Skeletal muscle cell (primary cell): ENCODE measurements around the gene DPYSL5.
"Not testable (repeated sequence)": the region's sequence is repeated elsewhere in the genome, so short reads cannot be mapped to it uniquely, and the experiment has no call there.

Experiments
- DNase-seq: peaks from one replicate; pipeline ENCODE4 v3.0.0-alpha.2; 2010; ENCODE audit warnings: low read depth
- H3K4me3 ChIP-seq: 2 replicates; pipeline ENCODE4 v1.5.1; 2011; ENCODE audit warnings: low read depth, mild to moderate bottlenecking, control low read depth, low read length, moderate library complexity

DPYSL5 gene

GRCh38 chr2:26917135-26917836 lies 69.4 kb downstream of the DPYSL5 start:
- no peak for DNase-seq
- no peak overlapping the region for H3K4me3 ChIP-seq

GRCh38 chr2:26921323-26921722 lies 73.4 kb downstream of the DPYSL5 start:
- DNase-seq, result no peak
- H3K4me3 ChIP-seq, result no peak overlapping the region

- no peak for DNase-seq
- no peak overlapping the region for H3K4me3 ChIP-seq
Measured at GRCh38 chr2:26922405-26923188, 74.7 kb downstream of the DPYSL5 start.

DNA sequence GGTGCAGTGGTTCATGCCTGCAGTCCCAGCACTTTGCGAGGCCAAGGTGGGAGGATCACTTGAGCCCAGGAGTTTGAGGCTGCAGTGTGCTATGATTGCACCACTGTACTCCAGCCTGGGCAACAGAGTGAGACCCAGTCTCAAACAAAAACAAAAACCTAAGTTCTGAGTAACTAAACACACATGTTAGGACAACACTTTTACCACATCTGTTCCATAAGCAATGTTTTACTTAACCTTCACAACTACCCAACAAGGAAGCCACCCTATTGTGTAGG lies 75.2 kb downstream of the DPYSL5 start:
- not testable (repeated sequence) for DNase-seq

GRCh38 chr2:26924731-26925099 lies 76.8 kb downstream of the DPYSL5 start:
- no peak for DNase-seq
- H3K4me3 ChIP-seq, result no peak overlapping the region

More for the DNA sequence above, 75.2 kb downstream of the DPYSL5 start:
- not testable (repeated sequence) for H3K4me3 ChIP-seq

DNA sequence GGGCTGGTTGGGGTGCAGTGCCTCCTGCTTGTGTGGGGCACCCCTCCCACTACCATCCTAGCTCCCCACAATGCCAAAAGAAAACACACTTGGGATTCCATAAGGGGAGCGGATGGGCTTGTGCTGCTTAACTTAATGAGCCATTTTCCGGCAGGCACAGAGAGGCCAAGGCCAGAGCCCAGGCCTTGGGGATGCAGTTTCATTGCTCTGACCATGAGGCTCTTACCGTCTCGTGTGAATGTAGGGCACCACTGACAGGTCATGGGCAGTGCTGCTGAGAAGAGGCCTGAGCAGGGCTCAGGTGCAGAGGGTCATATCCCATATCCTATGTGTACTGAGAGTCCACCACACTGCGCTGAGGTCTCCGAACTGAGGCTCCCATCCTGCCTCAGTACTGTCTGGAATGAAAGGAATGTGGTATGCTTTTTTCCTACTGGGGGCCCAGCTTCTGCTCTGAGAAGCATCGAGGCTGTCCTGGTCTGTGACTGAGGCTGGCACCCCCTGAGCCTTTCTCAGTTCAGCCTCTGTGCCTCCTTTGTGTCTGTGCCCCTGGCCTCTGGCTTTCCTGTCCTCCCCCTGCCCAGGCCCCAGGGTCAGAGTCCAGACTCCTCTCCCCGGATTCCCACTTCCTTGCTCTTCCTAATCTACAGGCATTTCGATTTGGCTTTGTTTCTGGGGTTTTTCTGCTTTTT lies 77.3 kb downstream of the DPYSL5 start:
- no peak overlapping the region for H3K4me3 ChIP-seq
- no peak for DNase-seq

DNA sequence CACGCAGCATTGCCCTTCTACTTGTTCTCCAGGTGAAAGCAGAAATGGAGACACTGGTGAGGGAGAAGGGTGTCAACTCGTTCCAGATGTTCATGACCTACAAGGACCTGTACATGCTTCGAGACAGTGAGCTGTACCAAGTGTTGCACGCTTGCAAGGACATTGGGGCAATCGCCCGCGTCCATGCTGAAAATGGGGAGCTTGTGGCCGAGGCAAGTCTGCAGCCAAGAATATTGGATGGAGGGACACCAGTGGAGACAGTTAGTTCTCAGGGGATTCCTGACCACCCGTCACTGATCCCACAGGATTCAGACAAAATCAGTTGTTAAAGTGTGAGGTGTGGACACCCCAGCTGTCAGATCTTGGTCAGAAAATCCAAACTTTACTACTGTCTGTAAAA lies 79.3 kb downstream of the DPYSL5 start:
- no peak overlapping the region for H3K4me3 ChIP-seq
- no peak for DNase-seq

DNA sequence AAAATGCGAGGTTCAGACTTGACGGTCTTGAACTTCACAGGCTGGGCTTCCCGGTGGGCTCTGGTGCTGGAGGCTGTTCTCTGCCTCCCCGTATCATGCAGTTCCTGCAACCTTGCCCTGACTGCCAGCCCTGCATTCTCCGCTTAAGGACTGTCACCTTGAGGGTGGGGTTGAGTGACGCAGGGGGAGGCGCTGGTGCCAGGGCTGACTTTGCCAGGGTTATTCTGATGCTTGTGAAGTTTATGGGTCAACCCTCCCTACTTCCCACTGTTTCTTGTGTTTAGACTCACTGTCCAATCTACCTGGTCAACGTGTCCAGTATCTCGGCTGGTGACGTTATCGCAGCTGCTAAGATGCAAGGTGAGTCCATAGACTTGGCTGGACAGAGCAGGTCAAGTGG lies 85.0 kb downstream of the DPYSL5 start:
- no peak overlapping the region for H3K4me3 ChIP-seq
- no peak for DNase-seq

DNA sequence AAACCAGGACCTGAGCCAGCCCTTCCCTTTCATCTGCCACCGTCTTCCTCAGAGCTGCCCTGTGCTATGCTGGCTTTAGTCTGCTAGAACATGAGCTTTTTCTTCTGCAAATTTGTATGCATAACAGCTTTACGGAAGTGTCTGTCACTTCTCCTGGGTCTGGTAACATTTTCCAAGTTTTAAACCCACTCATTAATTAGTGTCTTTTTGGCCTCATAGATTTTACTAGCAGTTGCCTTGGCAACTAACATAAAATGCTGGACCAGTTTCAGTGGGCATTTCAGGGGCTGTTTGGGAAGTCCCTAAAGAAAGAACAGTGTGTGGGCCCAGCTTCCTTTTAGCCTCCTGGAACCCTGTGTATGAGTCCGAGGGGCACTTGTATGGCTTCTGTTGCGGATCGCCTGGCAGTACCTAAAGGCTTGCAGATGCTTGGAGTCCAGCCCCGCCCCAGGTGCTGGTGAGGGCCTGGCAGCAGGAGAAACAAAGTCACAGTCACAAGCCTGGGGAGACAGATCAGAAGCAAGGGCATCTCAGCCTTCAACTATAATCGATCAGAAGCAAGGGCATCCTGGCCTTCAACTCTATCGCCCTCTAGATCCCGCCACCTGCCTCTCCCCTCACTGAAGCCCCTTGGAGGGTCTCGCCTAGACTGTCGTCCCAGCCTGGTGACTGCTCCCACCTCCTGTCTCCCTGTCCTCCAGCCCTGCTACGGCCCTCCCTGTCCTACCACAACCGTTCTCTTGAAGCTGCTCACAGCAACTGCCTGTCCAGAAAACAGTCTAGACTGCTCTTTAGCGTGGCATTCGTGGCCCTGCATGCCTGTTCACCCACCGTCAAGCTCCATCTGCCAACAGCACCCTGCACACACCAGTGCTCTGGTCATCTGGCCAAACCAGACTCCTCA lies 85.8 kb downstream of the DPYSL5 start:
- DNase-seq, result no peak
- no peak overlapping the region for H3K4me3 ChIP-seq

GRCh38 chr2:26934335-26934724 lies 86.4 kb downstream of the DPYSL5 start:
- no peak overlapping the region for H3K4me3 ChIP-seq
- DNase-seq, result no peak

- H3K4me3 ChIP-seq, result no peak overlapping the region
- no peak for DNase-seq
Measured at GRCh38 chr2:26934985-26935384, 87.1 kb downstream of the DPYSL5 start.

DNA sequence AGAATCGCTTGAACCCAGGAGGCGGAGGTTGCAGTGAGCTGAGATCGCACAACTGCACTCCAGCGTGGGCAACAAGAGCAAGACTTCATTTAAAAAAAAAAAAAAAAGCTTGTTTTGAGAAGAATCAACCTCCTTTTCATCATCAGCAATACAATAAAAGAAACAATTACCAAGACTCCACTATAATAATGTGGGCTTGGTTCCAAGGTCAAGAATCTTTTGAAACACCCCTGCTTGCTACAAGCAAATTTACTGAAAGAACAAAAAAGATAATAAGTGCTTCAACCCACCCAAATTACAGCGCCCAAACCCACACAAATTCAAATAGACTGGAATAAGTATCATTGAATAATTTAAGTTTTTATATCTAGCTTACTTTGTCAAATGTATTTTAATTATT lies 88.9 kb downstream of the DPYSL5 start:
- no peak for DNase-seq
- no peak overlapping the region for H3K4me3 ChIP-seq

DNA sequence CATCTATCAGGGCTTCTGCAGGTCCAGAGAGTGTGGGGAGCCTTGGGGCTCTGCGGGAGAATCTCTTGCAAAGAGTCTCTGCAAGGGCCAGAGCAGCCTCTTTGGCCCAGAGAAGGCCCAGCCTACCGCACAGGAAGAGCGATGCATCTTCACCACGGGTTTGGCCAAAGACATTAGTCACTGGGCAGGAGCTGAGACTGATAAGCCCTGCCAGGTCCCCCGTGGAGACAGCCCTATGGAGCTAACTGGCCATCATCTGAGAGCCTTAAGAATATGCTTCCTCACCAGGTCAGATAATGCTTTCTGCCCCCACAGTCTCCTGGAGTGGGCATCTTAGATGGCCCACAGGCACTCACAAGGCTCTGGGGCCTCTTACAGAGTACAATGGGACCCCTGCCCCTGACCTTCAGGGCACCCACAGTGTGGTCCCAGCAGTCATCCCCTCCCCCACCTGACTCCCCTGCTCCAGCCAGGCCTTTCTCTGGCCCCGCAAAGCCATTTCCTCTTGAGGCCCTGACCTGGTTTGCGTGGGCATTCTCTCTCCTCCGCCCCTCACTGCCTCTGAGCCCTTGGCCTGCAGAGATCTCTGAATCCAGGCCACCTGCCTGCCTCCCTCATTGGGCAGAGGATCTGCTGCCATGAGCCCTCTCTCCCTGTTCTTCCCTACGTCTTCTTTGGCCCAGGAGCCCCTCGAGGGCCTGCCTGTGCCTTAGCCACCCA lies 90.6 kb downstream of the DPYSL5 start:
- no peak overlapping the region for H3K4me3 ChIP-seq
- no peak for DNase-seq

DNA sequence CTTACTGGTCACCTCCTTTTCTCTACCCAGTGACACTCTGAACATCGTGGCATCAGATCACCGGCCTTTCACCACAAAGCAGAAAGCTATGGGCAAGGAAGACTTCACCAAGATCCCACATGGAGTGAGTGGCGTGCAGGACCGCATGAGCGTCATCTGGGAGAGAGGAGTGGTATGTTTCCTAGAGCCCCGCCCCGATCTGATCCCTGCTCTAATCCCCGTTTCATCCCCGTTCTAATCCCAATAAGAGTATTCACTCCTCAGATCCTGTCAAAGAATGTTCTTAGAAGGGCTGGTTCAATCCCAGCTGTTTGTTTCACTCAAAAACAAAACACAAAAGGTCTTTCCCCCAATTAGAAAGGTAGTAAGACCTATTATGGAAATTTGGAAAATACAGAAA lies 92.1 kb downstream of the DPYSL5 start:
- no peak for DNase-seq

GRCh38 chr2:26941486-26941885 lies 93.6 kb downstream of the DPYSL5 start:
- no peak for DNase-seq
- H3K4me3 ChIP-seq, result no peak overlapping the region

More for the DNA sequence above, 92.1 kb downstream of the DPYSL5 start:
- no peak overlapping the region for H3K4me3 ChIP-seq

DNA sequence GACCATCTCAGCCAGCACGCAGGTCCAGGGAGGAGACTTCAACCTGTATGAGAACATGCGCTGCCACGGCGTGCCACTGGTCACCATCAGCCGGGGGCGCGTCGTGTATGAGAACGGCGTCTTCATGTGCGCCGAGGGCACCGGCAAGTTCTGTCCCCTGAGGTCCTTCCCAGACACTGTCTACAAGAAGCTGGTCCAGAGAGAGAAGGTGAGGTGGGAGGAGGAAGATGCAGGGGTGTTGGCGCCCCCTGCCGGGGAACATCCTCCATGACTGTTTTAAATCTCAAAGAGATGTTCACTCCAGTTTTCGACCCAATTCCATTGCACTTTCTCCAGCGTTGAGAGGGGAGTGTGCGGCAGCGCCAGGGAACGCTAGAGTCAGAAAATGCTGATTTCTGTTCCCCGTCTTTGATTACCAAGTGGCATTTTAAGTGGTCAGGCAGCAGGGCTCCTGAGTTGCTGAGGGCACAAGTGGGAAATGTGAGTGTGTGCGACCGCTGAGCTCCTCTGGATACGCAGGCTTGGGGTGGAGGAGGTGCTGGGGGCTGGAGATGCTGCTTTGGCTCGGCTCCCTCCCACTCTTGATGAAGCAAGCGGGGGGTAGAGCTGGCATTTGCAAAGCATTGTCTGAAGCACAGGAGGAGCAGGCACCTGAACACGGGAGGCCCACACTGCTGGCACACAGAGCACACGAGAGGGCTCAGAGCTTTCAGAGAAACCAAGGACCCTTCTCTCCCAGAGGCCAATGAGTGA lies 94.8 kb downstream of the DPYSL5 start:
- no peak for DNase-seq
- H3K4me3 ChIP-seq, result no peak overlapping the region

- DNase-seq, result no peak
- H3K4me3 ChIP-seq, result no peak overlapping the region
Measured at GRCh38 chr2:26945991-26946750, 98.2 kb downstream of the DPYSL5 start.
